ENCODE measurements around the gene FOXO3. TPM values are rescaled to one million over a fixed set of nuclear protein-coding genes. Genes with fewer than 3 reads are reported as not detected.

FOXO3 gene
- total and polyA plus RNA-seq, 4 donors = 32.1 to 46.5 (median 40.6) TPM

- Histone ChIP-seq H3K27ac (ENCODE audit: low read depth, low read length) (no peak overlapping the region), H3K4me3 (ENCODE audit: low read depth, low read length) (no peak overlapping the region), H3K4me1 (ENCODE audit: control insufficient read depth, insufficient read depth, low read length) (peaks cover 4% of the 10 kb centered on the region), H3K27me3 (ENCODE audit: control insufficient read depth, insufficient read depth, low read length) (no peaks in the 10 kb centered on the region), H3K36me3 (ENCODE audit: control insufficient read depth, insufficient read depth, low read length) (no peaks in the 10 kb centered on the region), H3K9me3 (ENCODE audit: control insufficient read depth, insufficient read depth, low read length) (no peaks in the 10 kb centered on the region)
- no peak for DNase-seq (ENCODE audit: low read depth in 4 of 6, low spot score in 6 of 6)
- 85% methylated on average over 5 of the region's 6 CpGs for WGBS (ENCODE audit: insufficient coverage)
These were observed 74.9 kb downstream of the FOXO3 start for GRCh38 chr6:108635505-108636226.

GRCh38 chr6:108637963-108638362, 77.2 kb downstream of the FOXO3 start:
- no peak overlapping the region for H3K27ac ChIP-seq (ENCODE audit: low read depth, low read length)
- H3K27me3 ChIP-seq (ENCODE audit: control insufficient read depth, insufficient read depth, low read length) = no peaks in the 10 kb centered on the region
- DNase-seq (ENCODE audit: low read depth in 4 of 6, low spot score in 6 of 6) = no peak
- WGBS (ENCODE audit: insufficient coverage) = no CpG with 5 or more reads among the region's 1 CpG
- H3K36me3 ChIP-seq (ENCODE audit: control insufficient read depth, insufficient read depth, low read length) = no peaks in the 10 kb centered on the region
- no peaks in the 10 kb centered on the region for H3K4me1 ChIP-seq (ENCODE audit: control insufficient read depth, insufficient read depth, low read length)
- no peaks in the 10 kb centered on the region for H3K9me3 ChIP-seq (ENCODE audit: control insufficient read depth, insufficient read depth, low read length)
- H3K4me3 ChIP-seq (ENCODE audit: low read depth, low read length) = no peak overlapping the region

GRCh38 chr6:108638993-108639392, 78.3 kb downstream of the FOXO3 start:
- H3K36me3 ChIP-seq (ENCODE audit: control insufficient read depth, insufficient read depth, low read length) = no peaks in the 10 kb centered on the region
- H3K27ac ChIP-seq (ENCODE audit: low read depth, low read length) = no peak overlapping the region
- WGBS (ENCODE audit: insufficient coverage) = 87% methylated on average over 2 of the region's 2 CpGs
- H3K27me3 ChIP-seq (ENCODE audit: control insufficient read depth, insufficient read depth, low read length) = no peaks in the 10 kb centered on the region
- no peak for DNase-seq (ENCODE audit: low read depth in 4 of 6, low spot score in 6 of 6)
- no peaks in the 10 kb centered on the region for H3K9me3 ChIP-seq (ENCODE audit: control insufficient read depth, insufficient read depth, low read length)
- no peak overlapping the region for H3K4me3 ChIP-seq (ENCODE audit: low read depth, low read length)
- no peaks in the 10 kb centered on the region for H3K4me1 ChIP-seq (ENCODE audit: control insufficient read depth, insufficient read depth, low read length)

GRCh38 chr6:108640104-108640503, 79.4 kb downstream of the FOXO3 start:
- Histone ChIP-seq H3K4me1 (ENCODE audit: control insufficient read depth, insufficient read depth, low read length) (no peaks in the 10 kb centered on the region), H3K36me3 (ENCODE audit: control insufficient read depth, insufficient read depth, low read length) (no peaks in the 10 kb centered on the region), H3K4me3 (ENCODE audit: low read depth, low read length) (no peak overlapping the region), H3K27me3 (ENCODE audit: control insufficient read depth, insufficient read depth, low read length) (no peaks in the 10 kb centered on the region), H3K9me3 (ENCODE audit: control insufficient read depth, insufficient read depth, low read length) (no peaks in the 10 kb centered on the region), H3K27ac (ENCODE audit: low read depth, low read length) (no peak overlapping the region)
- no peak for DNase-seq (ENCODE audit: low read depth in 4 of 6, low spot score in 6 of 6)
- WGBS (ENCODE audit: insufficient coverage) = no CpG with 5 or more reads among the region's 2 CpGs

GRCh38 chr6:108643184-108643583, 82.5 kb downstream of the FOXO3 start:
- no peaks in the 10 kb centered on the region for H3K27me3 ChIP-seq (ENCODE audit: control insufficient read depth, insufficient read depth, low read length)
- H3K36me3 ChIP-seq (ENCODE audit: control insufficient read depth, insufficient read depth, low read length) = no peaks in the 10 kb centered on the region
- no peaks in the 10 kb centered on the region for H3K4me1 ChIP-seq (ENCODE audit: control insufficient read depth, insufficient read depth, low read length)
- H3K4me3 ChIP-seq (ENCODE audit: low read depth, low read length) = no peak overlapping the region
- H3K27ac ChIP-seq (ENCODE audit: low read depth, low read length) = no peak overlapping the region
- WGBS (ENCODE audit: insufficient coverage) = 100% methylated on average over 1 of the region's 1 CpG
- no peaks in the 10 kb centered on the region for H3K9me3 ChIP-seq (ENCODE audit: control insufficient read depth, insufficient read depth, low read length)
- no peak for DNase-seq (ENCODE audit: low read depth in 4 of 6, low spot score in 6 of 6)

- H3K27ac ChIP-seq (ENCODE audit: low read depth, low read length) = no peak overlapping the region
- H3K4me1 ChIP-seq (ENCODE audit: control insufficient read depth, insufficient read depth, low read length) = no peaks in the 10 kb centered on the region
- H3K4me3 ChIP-seq (ENCODE audit: low read depth, low read length) = no peak overlapping the region
- H3K27me3 ChIP-seq (ENCODE audit: control insufficient read depth, insufficient read depth, low read length) = no peaks in the 10 kb centered on the region
- H3K36me3 ChIP-seq (ENCODE audit: control insufficient read depth, insufficient read depth, low read length) = no peaks in the 10 kb centered on the region
- H3K9me3 ChIP-seq (ENCODE audit: control insufficient read depth, insufficient read depth, low read length) = no peaks in the 10 kb centered on the region
- 100% methylated on average over 3 of the region's 4 CpGs for WGBS (ENCODE audit: insufficient coverage)
- no peak for DNase-seq (ENCODE audit: low read depth in 4 of 6, low spot score in 6 of 6)
These were observed 83.5 kb downstream of the FOXO3 start for GRCh38 chr6:108644252-108644651.

- DNase-seq (ENCODE audit: low read depth in 4 of 6, low spot score in 6 of 6) = no peak
- Histone ChIP-seq H3K27ac (ENCODE audit: low read depth, low read length) (no peak overlapping the region), H3K4me3 (ENCODE audit: low read depth, low read length) (no peak overlapping the region), H3K27me3 (ENCODE audit: control insufficient read depth, insufficient read depth, low read length) (no peaks in the 10 kb centered on the region), H3K36me3 (ENCODE audit: control insufficient read depth, insufficient read depth, low read length) (no peaks in the 10 kb centered on the region), H3K4me1 (ENCODE audit: control insufficient read depth, insufficient read depth, low read length) (peaks cover 3% of the 10 kb centered on the region), H3K9me3 (ENCODE audit: control insufficient read depth, insufficient read depth, low read length) (no peaks in the 10 kb centered on the region)
- no CpG with 5 or more reads among the region's 3 CpGs for WGBS (ENCODE audit: insufficient coverage)
These were observed 87.5 kb downstream of the FOXO3 start for GRCh38 chr6:108648191-108648590.

- no CpG with 5 or more reads among the region's 1 CpG for WGBS (ENCODE audit: insufficient coverage)
- peak in 1 of 6 donors; percentile 21 for DNase-seq (ENCODE audit: low read depth in 4 of 6, low spot score in 6 of 6)
- no peaks in the 10 kb centered on the region for H3K27me3 ChIP-seq (ENCODE audit: control insufficient read depth, insufficient read depth, low read length)
- no peak overlapping the region for H3K4me3 ChIP-seq (ENCODE audit: low read depth, low read length)
- H3K36me3 ChIP-seq (ENCODE audit: control insufficient read depth, insufficient read depth, low read length) = no peaks in the 10 kb centered on the region
- no peak overlapping the region for H3K27ac ChIP-seq (ENCODE audit: low read depth, low read length)
- H3K4me1 ChIP-seq (ENCODE audit: control insufficient read depth, insufficient read depth, low read length) = peaks cover 5% of the 10 kb centered on the region
- no peaks in the 10 kb centered on the region for H3K9me3 ChIP-seq (ENCODE audit: control insufficient read depth, insufficient read depth, low read length)
These were observed 89.6 kb downstream of the FOXO3 start for GRCh38 chr6:108650325-108650724.

- WGBS (ENCODE audit: insufficient coverage) = no CpG with 5 or more reads among the region's 5 CpGs
These were observed 90.1 kb downstream of the FOXO3 start for GRCh38 chr6:108650781-108651180.

More at GRCh38 chr6:108650781-108651180, 90.1 kb downstream of the FOXO3 start:
- Histone ChIP-seq H3K27me3 (ENCODE audit: control insufficient read depth, insufficient read depth, low read length) (no peaks in the 10 kb centered on the region), H3K27ac (ENCODE audit: low read depth, low read length) (peak overlapping the region; percentile 52), H3K9me3 (ENCODE audit: control insufficient read depth, insufficient read depth, low read length) (no peaks in the 10 kb centered on the region), H3K4me3 (ENCODE audit: low read depth, low read length) (no peak overlapping the region), H3K36me3 (ENCODE audit: control insufficient read depth, insufficient read depth, low read length) (no peaks in the 10 kb centered on the region), H3K4me1 (ENCODE audit: control insufficient read depth, insufficient read depth, low read length) (peaks cover 10% of the 10 kb centered on the region)
- peak in 1 of 6 donors; percentile 24 for DNase-seq (ENCODE audit: low read depth in 4 of 6, low spot score in 6 of 6)

Measured in spinal cord (tissue), 10 donors.